Left ventricle myocardium superior (tissue), 1 donor: ENCODE results near the gene TMC4. TPM values are rescaled to one million over a fixed set of nuclear protein-coding genes. Genes with fewer than 3 reads are reported as not detected.

ENCODE experiments used
- ATAC-seq: fragments of 200-7000 bp; cut with Tn5 transposase; one replicate; pipeline ENCODE4 v1.9.1; 2020; ENCODE audit warnings: mild to moderate bottlenecking, moderate library complexity
- DNase-seq: peaks from one replicate; pipeline ENCODE4 v3.0.0-alpha.2; 2020
- intact Hi-C: fragments of 100-400 bp; cut with micrococcal nuclease; formaldehyde crosslinking; loops from one replicate; pipeline ENCODE4 v1.11.0; 2022
- total RNA-seq: library from RNA; stranded (reverse); fragmentation: NEBNext Ultra II Directional; extraction: Animal tissue kit (Norgen Biotek cat#: 25700); gene quantifications from one replicate; pipeline ENCODE4 v1.2.1, GENCODE V29; 2021
- donor health status: DM: no; HTN: yes; CAD: no; lungs with severe emphysema.

TMC4 gene
- total RNA-seq, 1 donor from 2014 or later, result 1.7 TPM

DNA sequence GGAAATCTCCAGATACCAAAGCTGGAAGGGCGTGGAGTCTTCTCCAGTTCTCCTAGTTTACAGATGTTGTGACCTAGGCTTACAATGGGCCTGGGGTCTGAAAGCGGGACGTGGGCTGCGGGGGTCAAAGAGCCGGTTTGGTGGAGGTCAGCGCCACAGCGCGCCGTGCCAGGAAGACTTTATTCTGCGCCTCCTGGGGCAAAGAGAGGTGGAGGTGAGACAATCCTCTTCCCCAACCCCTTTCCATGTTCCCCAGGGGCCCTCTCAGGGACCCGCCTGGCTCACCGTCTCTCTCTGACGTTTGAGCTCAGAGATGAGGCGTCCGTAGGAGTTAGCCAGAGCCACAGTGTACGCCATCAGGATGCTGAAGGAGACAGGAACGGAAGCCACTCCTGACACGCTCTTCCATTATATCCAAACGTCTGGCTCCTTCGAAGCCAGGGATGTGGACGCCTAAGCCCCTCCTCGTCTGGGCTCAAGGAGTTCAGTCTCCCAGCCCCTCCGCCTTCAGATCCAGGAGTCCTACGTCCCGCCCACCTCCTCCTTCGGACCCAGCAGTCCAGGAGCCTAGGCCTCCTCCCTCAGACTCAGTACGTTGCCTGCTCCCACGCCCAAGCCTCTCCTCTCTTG lies 12.7 kb downstream of the TMC4 start:
- DNase-seq (no peak), ATAC-seq (no peak)
- intact Hi-C loops, result no loop called here

DNA sequence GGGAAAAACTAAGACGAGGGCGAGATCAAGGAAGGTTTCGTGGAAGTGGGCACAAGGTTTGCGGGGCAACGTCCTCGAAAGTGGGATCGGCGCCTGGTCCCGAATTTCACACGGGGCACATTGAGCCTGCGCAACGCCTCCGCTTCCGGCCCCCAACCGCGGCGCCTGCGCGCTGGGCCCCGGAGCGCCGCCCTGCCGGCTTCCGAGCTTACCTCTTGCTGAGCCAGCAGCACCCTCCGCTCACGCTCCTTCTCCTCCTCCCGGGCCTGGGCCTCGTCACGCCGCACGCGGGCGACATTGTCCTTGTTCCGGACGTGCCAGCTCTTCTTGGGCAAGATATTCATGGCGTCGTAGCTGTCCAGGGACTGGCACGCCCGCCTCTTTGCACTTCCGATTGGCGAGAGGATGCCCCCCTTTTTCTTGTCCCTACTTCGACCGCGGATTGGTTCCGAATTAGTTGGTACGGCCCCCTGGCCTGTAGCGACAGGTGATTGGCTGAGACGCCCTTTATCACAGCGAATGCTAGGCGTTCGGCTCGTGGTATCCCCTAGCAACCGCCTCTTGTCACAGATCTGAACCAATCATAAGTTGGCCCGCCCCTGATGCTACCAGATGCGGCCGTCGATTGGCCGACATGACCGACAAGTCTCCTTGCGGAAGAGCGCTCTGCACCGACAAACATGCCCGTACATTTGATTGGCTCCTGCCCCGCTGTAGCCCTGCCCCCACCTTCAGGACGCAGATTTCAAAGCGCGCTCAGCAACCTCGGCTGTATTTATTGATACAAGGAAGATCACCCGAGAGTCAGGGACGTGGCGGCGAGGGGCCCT lies 13.4 kb downstream of the TMC4 start, which contains the start of gene LENG1:
TSS of gene LENG1 (minus strand) at position 370 of the 830 bp plus-strand sequence. CDS start at position 344, 26 bp downstream.
- ATAC-seq (peak; percentile 93), DNase-seq (peak; percentile 99)
- intact Hi-C loops, result no loop called here

DNA sequence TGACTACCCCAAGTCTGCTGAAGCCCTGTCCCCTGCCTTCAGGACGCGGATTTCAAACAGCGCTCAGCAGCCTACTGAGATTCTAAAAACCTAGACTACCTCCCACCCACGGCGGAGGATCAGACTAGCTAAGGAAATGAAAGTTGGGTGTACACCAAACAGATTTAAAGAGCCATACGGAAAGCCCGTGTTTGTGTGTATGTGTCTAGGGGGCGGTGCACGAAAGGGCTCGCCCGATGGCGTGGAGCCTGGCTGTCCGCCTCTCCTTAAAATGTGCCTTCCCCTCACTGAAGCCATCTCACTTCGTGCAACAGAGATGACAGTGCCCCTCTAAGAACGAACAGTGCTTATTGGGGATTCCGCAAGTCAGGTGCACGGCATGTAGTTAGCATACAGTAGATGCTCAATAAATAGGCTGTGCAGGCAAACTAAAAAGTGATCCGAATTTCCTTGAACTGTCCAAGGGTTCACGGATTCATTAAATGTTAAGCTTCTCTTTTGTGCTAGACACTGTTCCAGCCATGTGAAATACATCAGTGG lies 14.1 kb downstream of the TMC4 start:
- no peak for ATAC-seq
- intact Hi-C loops, result no loop called here
- no peak for DNase-seq

- intact Hi-C loops, result no loop called here
- ATAC-seq, result no peak
- no peak for DNase-seq
These were observed 16.0 kb downstream of the TMC4 start for GRCh38 chr19:54156953-54157352.

DNA sequence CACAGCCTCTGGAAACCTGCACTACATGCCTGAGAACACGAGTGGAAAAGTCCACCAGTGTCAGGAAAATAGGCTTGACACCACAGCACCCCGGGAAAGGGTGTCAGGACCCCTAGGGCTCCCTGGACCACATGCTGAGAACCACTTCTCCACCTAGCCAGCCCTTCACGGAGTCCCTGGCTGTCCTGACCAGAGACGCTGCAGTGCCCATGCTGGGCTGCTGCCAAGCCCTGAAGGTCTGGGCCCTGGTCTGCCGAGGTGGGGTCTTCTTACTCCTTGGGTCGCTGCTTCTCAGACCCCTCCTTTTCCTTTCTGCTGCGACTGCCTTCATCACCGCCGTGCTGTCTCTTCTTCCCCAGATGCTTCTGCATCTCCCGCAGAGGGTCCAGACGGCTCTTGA lies 16.5 kb downstream of the TMC4 start:
- no peak for ATAC-seq
- DNase-seq, result no peak
- intact Hi-C loops, result no loop called here

- intact Hi-C loops, result no loop called here
- ATAC-seq, result no peak
- no peak for DNase-seq
These were observed 17.3 kb downstream of the TMC4 start for GRCh38 chr19:54155694-54156093.

- no peak for DNase-seq
- intact Hi-C loops, result no loop called here
- ATAC-seq, result no peak
These were observed 18.2 kb downstream of the TMC4 start for GRCh38 chr19:54154603-54155345.

DNA sequence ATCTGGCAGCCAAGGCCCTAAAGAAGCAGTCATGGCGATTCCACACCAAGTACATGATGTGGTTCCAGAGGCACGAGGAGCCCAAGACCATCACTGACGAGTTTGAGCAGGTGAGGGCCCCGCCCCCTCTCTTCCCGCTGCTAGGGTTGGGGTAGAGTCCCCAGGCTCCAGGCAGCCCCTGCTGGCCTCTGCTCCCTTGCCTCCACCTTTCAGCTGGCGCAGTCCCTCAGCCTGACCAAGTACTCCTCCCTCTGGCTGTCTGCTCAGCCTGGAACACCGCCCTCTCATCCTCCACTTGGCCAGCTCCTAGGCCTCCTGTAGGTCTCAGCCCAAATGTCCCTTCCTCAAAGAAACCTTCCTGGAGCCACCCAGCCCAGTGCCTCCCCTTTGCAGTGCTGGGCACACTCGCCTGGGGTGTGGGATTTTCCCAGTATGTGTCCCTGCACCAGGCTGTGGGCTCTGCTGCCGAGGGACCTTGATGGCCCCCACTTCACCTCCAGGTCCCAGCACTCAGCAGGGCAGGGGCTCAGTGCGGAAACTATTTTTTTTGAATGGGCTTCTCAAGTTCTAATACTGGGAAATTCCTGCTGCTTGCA lies 19.1 kb downstream of the TMC4 start:
- intact Hi-C loops, result no loop called here
- ATAC-seq, result no peak
- no peak for DNase-seq

GRCh38 chr19:54152878-54153524 lies 20.0 kb downstream of the TMC4 start:
- DNase-seq (no peak), ATAC-seq (peak; percentile 38)

DNA sequence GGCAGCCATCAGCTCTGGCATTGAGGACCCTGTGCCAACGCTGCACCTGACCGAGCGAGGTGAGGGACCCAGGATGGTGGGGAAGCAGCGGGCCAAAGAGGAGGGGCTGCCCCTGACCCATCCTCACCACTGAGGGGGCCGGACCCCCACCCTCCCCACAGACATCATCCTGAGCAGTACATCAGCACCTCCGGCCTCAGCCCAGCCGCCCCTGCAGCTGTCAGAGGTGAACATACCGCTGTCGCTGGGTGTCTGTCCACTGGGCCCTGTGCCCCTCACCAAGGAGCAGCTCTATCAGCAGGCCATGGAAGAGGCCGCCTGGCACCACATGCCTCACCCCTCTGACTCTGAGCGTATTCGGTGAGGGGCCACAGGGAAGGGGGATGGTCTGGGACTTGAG lies 20.7 kb downstream of the TMC4 start:
- DNase-seq (no peak), ATAC-seq (no peak)
- intact Hi-C loops, result no loop called here

More at GRCh38 chr19:54152878-54153524, 20.0 kb downstream of the TMC4 start:
- intact Hi-C loops, result no loop called here

DNA sequence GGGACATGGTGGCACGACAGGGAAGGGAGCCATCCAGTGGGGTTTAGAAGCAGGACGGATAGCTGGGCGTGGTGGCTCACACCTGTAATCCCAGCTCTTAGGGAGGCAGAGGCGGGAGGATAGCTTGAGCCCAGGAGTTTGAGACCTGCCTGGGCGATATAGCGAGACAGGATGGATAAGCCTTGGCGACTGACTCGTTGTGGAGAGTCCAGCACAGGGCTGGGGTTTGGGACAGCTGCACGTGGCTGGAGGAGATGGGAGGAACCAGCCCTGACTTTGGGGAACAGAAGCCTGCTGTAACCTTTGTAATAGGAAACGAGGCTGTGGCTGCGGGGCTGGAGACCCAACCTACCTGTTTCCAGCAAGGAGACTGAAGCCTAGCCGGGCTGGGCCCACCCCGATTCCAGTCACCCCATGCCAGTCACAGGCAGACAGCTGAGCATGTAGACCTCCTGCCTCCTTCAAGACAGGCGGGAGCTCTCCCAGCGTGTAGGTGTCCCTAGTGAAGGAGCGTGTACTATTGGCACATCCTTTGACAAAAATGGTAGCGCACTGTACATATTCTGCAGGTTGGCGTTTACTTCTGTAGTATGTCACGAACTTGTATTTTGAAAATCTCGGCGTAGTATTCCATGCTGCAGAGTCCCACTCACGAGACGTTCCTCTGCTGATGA lies 21.5 kb downstream of the TMC4 start:
- ATAC-seq (no peak), DNase-seq (no peak)
- intact Hi-C loops, result no loop called here

DNA sequence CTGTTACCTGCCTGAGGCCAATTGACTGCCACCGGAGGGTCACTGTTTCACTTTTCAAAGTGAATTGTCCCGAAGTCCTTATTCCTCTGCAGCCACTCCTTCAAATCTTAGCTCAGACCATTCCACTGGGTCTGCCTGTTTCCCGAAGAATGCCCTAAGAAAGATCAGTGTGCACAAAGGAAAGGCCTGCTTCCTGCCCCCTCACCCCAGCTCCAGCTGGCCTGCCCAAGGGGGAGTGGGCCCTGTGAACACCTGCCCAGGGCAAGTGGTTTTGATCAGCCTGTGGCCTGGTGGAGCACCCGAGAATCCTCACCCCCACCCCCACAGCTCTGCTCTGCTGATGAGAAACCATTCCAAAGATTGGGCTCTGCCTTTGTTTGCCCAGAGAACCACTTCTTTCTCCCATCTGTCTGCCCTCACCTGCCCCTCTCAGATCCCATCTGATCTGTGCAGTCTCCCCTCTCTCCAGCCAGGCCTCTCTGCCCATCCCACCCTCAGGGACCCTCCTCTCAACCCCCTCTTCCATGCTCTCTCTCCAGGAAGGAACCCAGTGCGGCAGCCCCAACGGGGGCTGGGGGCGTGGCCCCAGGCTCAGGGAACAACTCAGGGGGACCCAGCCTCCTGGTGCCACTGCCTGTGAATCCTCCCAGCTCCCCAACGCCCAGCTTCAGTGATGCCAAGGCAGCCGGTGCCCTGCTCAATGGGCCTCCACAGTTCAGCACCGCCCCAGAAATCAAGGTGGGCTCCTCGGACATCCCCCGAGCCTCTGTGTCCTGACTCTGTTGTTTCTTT lies 23.7 kb downstream of the TMC4 start:
- DNase-seq, result no peak
- no peak for ATAC-seq
- intact Hi-C loops, result no loop called here

- peak; percentile 5 for ATAC-seq
- no peak for DNase-seq
- intact Hi-C loops, result no loop called here
These were observed 24.8 kb downstream of the TMC4 start for GRCh38 chr19:54148158-54148557.

GRCh38 chr19:54147676-54148075 lies 25.3 kb downstream of the TMC4 start:
- intact Hi-C loops, result no loop called here
- ATAC-seq (peak; percentile 80), DNase-seq (peak; percentile 71)

- intact Hi-C loops, result no loop called here
- DNase-seq (no peak), ATAC-seq (no peak)
These were observed 27.3 kb downstream of the TMC4 start for GRCh38 chr19:54145541-54146158.

DNA sequence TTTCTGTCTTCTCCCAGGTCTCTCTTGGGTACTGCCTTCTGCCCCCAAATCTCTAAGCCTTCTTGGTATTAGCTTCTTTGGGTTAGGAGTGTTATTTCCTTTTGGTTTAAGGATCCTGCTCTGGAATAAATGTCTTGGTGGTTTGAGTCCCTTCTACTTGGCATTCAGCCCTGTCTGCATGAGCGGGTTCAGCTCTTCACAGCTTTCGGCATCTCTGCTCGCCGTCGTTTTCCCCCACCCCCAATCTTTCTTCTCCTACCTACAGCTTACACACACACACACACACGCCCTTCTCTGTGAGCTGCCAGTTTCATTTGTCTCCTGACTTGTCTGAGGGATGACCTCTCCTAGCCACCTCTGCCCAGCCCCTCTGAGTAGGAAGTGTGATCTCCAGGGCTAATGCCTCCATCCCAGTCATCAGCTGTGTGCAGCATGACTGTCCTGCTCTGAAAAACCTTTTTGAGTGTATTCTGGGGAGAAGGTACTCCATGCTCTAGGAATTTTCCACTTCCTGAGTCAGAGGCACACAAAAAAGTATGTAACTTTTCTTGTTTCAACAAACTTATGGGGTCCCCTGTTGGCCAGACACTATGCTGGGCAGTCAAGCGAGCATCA lies 30.7 kb downstream of the TMC4 start:
- ATAC-seq (no peak), DNase-seq (no peak)
- intact Hi-C loops, result no loop called here

DNA sequence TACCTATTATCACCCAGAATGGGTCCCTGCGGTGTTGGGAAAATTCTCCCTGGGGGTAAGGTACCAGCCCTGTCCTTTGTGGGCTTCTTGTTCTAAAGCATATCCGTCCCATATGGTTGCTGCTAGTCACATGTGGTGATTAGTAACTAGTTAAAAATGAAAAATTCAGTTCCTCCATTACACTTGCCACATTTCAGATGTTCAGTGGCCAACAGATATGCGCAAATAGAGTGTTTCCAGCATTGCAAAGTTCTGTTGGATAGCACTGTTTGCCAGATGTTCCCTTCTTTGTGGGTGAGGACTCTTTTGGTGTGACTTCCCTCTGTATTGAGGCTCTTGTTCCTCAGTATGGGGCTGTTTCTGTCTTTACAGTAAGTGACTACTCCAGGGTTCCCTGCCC lies 31.6 kb downstream of the TMC4 start:
- no peak for ATAC-seq
- intact Hi-C loops, result no loop called here

More for the DNA sequence above, 31.6 kb downstream of the TMC4 start:
- DNase-seq, result no peak
